Osteoblast (primary cell): ENCODE measurements around the gene HMCN1. TPM values are rescaled to one million over a fixed set of nuclear protein-coding genes. Genes with fewer than 3 reads are reported as not detected.
A peak's percentile ranks its signal among the peaks of the same experiment; 100 is the strongest.

ENCODE experiments used
- DNase-seq: peaks from one replicate; pipeline ENCODE4 v3.0.0; 2011; ENCODE audit warnings: low spot score, mixed read lengths; ENCODE audit not compliant: insufficient read length; ENCODE audit errors: missing footprints
- H2AFZ ChIP-seq: 2 replicates; pipeline ENCODE4 v1.6.0; 2011; ENCODE audit warnings: mild to moderate bottlenecking, low read length
- H3K27ac ChIP-seq: 2 replicates; pipeline ENCODE4 v1.5.1; 2011; ENCODE audit warnings: mild to moderate bottlenecking, low read depth, low read length, moderate library complexity
- H3K27me3 ChIP-seq: 2 replicates; pipeline ENCODE4 v1.6.0; 2012; ENCODE audit warnings: mild to moderate bottlenecking, control low read depth, inconsistent platforms, low read length, moderate library complexity; ENCODE audit not compliant: insufficient read depth
- H3K36me3 ChIP-seq: 2 replicates; pipeline ENCODE4 v1.5.1; 2011; ENCODE audit warnings: mild to moderate bottlenecking, low read length, control low read depth, moderate library complexity; ENCODE audit not compliant: insufficient read depth
- H3K4me1 ChIP-seq: 2 replicates; pipeline ENCODE4 v1.5.1; 2011; ENCODE audit warnings: mild to moderate bottlenecking, low read length, control low read depth, moderate library complexity; ENCODE audit not compliant: insufficient read depth
- H3K4me2 ChIP-seq: 2 replicates; pipeline ENCODE4 v1.6.0; 2011; ENCODE audit warnings: mild to moderate bottlenecking, low read length; ENCODE audit not compliant: insufficient read depth
- H3K4me3 ChIP-seq: fragments of 200-600 bp; sonication (generic); 3 replicates; pipeline ENCODE4 v1.5.1; 2012; ENCODE audit warnings: mild to moderate bottlenecking, low read length, inconsistent platforms; ENCODE audit not compliant: insufficient read depth
- H3K79me2 ChIP-seq: 2 replicates; pipeline ENCODE4 v1.6.0; 2012; ENCODE audit warnings: mild to moderate bottlenecking, low read length, control low read depth, inconsistent platforms; ENCODE audit not compliant: insufficient read depth
- H3K9me3 ChIP-seq: 2 replicates; pipeline ENCODE4 v1.5.1; 2011; ENCODE audit warnings: low read depth, low read length, control low read depth
- H4K20me1 ChIP-seq: 2 replicates; pipeline ENCODE4 v1.6.0; 2012; ENCODE audit warnings: mild to moderate bottlenecking, low read length, control low read depth; ENCODE audit not compliant: insufficient read depth
- total RNA-seq: library from RNA; depleted of rRNA; stranded (reverse); fragments of >200 nt; gene quantifications from 2 replicates; pipeline ENCODE4 v1.2.3, GENCODE V29; 2012
- TF ChIP-seq, protein P1 (sequence below): IDR thresholded peaks from 2 replicates; pipeline ENCODE4 v1.5.1; 2011; ENCODE audit warnings: mild to moderate bottlenecking, low read depth, low read length, moderate library complexity; ENCODE audit errors: extremely low read depth

HMCN1 gene
- total RNA-seq, 1 donor: 178 TPM

DNA sequence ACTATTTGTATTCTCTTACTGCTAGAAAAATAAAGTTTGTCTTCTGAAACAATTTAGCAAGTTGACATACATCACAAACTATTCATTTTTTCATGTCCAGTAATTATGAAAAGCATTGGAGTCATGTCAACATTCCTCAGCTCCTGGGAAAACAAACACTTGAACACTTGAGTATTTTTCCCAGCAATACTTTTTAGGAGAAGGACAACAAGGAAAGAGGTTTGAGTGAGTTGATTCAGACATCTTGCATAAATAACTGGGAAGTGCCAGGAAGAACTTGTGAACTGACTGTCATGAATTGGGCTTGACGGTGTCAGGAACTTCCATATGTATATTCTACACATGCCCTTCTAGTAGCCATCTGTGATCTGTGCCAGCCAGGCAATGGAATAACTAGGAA, 195.6 kb downstream of the HMCN1 start:
- Histone ChIP-seq H2AFZ (no peak overlapping the region), H3K4me1 (peaks cover 5% of the 10 kb centered on the region), H3K79me2 (no peaks in the 10 kb centered on the region), H4K20me1 (no peaks in the 10 kb centered on the region), H3K27me3 (no peaks in the 10 kb centered on the region), H3K4me2 (no peak overlapping the region), H3K9me3 (no peaks in the 10 kb centered on the region), H3K36me3 (no peaks in the 10 kb centered on the region), H3K4me3 (no peak overlapping the region), H3K27ac (peak overlapping the region; percentile 27)
- DNase-seq: no peak
- TF ChIP-seq, protein P1, sequence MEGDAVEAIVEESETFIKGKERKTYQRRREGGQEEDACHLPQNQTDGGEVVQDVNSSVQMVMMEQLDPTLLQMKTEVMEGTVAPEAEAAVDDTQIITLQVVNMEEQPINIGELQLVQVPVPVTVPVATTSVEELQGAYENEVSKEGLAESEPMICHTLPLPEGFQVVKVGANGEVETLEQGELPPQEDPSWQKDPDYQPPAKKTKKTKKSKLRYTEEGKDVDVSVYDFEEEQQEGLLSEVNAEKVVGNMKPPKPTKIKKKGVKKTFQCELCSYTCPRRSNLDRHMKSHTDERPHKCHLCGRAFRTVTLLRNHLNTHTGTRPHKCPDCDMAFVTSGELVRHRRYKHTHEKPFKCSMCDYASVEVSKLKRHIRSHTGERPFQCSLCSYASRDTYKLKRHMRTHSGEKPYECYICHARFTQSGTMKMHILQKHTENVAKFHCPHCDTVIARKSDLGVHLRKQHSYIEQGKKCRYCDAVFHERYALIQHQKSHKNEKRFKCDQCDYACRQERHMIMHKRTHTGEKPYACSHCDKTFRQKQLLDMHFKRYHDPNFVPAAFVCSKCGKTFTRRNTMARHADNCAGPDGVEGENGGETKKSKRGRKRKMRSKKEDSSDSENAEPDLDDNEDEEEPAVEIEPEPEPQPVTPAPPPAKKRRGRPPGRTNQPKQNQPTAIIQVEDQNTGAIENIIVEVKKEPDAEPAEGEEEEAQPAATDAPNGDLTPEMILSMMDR: no peak

DNA sequence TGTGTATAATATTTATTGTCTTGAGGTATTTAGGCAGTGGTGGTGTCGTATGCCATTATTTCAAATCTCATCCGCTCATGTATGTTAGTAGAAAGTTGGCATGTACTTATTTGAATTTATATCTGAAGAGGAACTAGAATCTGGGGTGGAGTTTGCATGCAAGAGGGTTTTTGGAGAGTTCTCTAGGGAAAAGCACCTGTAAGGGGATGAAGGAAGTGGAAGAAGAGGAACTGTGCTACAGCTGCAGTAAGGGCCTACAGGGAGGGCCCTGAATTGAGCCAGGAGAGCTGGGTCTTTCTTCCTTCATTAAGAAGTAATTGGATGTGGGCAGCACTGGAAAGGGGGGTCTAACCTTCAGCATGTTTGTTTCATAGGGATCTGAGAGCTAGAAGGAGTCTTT, 197.2 kb downstream of the HMCN1 start:
- no peak for DNase-seq
- Histone ChIP-seq H3K36me3 (no peaks in the 10 kb centered on the region), H3K9me3 (no peaks in the 10 kb centered on the region), H3K27ac (no peak overlapping the region), H3K4me3 (no peak overlapping the region), H3K27me3 (no peaks in the 10 kb centered on the region), H3K4me1 (peaks cover 5% of the 10 kb centered on the region), H3K4me2 (no peak overlapping the region), H4K20me1 (no peaks in the 10 kb centered on the region), H3K79me2 (no peaks in the 10 kb centered on the region), H2AFZ (no peak overlapping the region)
- TF ChIP-seq, protein P1: no peak

DNA sequence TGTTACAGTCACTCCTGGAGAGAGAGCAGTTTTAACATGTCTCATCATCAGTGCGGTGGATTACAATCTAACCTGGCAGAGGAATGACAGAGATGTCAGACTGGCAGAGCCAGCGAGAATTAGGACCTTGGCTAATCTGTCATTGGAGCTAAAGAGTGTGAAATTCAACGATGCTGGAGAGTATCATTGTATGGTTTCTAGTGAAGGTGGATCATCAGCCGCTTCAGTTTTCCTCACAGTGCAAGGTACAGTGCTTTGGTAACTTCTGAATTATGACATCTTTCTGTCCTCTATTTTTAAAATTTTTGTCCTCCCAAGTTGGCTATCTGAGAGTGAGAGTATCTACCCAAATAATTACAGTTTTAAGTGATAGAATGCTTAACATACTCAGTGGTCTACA, 199.4 kb downstream of the HMCN1 start:
- Histone ChIP-seq H3K9me3 (no peaks in the 10 kb centered on the region), H3K79me2 (no peaks in the 10 kb centered on the region), H3K27me3 (no peaks in the 10 kb centered on the region), H3K4me2 (no peak overlapping the region), H2AFZ (no peak overlapping the region), H3K4me3 (no peak overlapping the region), H3K4me1 (peaks cover 5% of the 10 kb centered on the region), H3K27ac (no peak overlapping the region), H4K20me1 (no peaks in the 10 kb centered on the region), H3K36me3 (no peaks in the 10 kb centered on the region)
- TF ChIP-seq, protein P1: no peak
- DNase-seq: no peak

DNA sequence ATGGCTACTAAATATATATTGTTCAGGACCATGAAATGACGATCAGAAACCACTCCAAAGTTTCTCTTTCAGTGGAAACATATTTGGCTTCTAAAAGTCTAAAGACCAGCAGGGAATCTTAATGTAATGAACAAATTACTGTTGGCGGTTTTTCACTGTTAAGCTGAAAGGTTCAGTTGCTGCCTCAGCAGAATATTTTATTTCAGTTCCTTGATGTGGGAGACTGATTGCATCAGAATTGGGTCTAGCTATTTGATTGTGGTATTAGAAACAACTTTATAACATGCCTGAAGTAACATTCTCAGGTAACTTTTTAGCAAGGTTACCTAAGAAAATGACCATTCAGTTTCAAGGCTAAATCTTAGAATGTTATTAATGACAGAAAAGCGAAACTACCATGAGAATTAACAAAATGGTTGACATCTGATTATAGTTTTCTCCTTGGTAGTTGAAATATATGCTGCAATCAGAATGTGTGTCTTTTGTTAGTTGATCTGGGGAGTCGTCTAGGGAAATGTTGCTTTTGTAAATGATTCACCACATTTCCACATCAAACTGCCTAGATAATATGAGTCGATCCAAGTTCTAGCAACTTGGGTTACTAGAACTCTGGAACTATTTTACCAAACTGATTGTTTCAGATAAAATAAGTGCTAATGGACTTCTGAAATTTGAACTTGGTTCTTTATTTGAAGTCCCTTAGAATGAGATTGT, 200.4 kb downstream of the HMCN1 start:
- peak overlapping the region; percentile 48 for H3K4me3 ChIP-seq
- H3K79me2 ChIP-seq: no peaks in the 10 kb centered on the region
- H4K20me1 ChIP-seq: no peaks in the 10 kb centered on the region
- TF ChIP-seq, protein P1: no peak
- peaks cover 5% of the 10 kb centered on the region for H3K4me1 ChIP-seq
- H3K27me3 ChIP-seq: no peaks in the 10 kb centered on the region
- H3K9me3 ChIP-seq: no peaks in the 10 kb centered on the region
- peak overlapping the region; percentile 68 for H3K4me2 ChIP-seq
- H3K36me3 ChIP-seq: no peaks in the 10 kb centered on the region
- DNase-seq: no peak
- peak overlapping the region; percentile 46 for H3K27ac ChIP-seq
- H2AFZ ChIP-seq: peak overlapping the region; percentile 77
